ENCODE results near the gene MIOS. TPM values are rescaled to one million over a fixed set of nuclear protein-coding genes. Genes with fewer than 3 reads are reported as not detected.

The MIOS gene
- total and polyA plus RNA-seq, 9 of the 15 experiments (the other 6 are each of a cell fraction or from before 2014, with no cell fraction given): 7.8 to 47.8 (median 30.6) TPM

GRCh38 chr7:7614018-7614741 is 47.5 kb downstream of the MIOS start (continued):
- TF ChIP-seq, protein P1, sequence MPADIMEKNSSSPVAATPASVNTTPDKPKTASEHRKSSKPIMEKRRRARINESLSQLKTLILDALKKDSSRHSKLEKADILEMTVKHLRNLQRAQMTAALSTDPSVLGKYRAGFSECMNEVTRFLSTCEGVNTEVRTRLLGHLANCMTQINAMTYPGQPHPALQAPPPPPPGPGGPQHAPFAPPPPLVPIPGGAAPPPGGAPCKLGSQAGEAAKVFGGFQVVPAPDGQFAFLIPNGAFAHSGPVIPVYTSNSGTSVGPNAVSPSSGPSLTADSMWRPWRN (IDR thresholded peaks at IDR 0.05; ENCODE audit: low read depth): no peak
- TF ChIP-seq NFIC (IDR thresholded peaks at IDR 0.05) (peak; percentile 23; the same call in 1 of the 2 replicates), MEIS2 (IDR thresholded peaks at IDR 0.05; ENCODE audit: partially characterized antibody) (peak; percentile 97), CBFA2T3 (IDR thresholded peaks at IDR 0.05) (peak; percentile 72), DPF2 (IDR thresholded peaks at IDR 0.05) (peak; percentile 61), PML (IDR thresholded peaks at IDR 0.05; ENCODE audit: low read length) (no peak), GTF2F1 (IDR thresholded peaks at IDR 0.05; ENCODE audit: low read depth, low read length) (no peak), TSC22D4 (tag; IDR thresholded peaks at IDR 0.05) (no peak), HMGN3 (IDR thresholded peaks at IDR 0.05; ENCODE audit: borderline replicate concordance, extremely low read depth, insufficient read length, low read depth, low read length) (peak; percentile 9), CBX5 (IDR thresholded peaks at IDR 0.05; ENCODE audit: borderline replicate concordance, low read depth) (no peak), ARID3A (IDR thresholded peaks at IDR 0.05; ENCODE audit: borderline replicate concordance, low read depth, low read length) (0 out of 2 replicates have a peak, but pooled peaks have one; percentile 10), FOXM1 (IDR thresholded peaks at IDR 0.05; ENCODE audit: low read depth) (0 out of 2 replicates have a peak, but pooled peaks have one; percentile 11), FOXM1 (CRISPR knock-in tag; IDR thresholded peaks at IDR 0.05; ENCODE audit: low read depth) (no peak), ZNF644 (tag; IDR thresholded peaks at IDR 0.05; ENCODE audit: low read depth) (no peak), SRSF1 (IDR thresholded peaks at IDR 0.05; ENCODE audit: low read depth, low read length) (no peak), TEAD2 (tag; IDR thresholded peaks at IDR 0.05) (no peak), ZNF766 (CRISPR knock-in tag; conservative IDR thresholded peaks at IDR 0.05) (no peak), ESRRA (IDR thresholded peaks at IDR 0.05; ENCODE audit: borderline replicate concordance, low read depth) (peak; percentile 52), MTA2 (IDR thresholded peaks at IDR 0.05; ENCODE audit: low read depth) (no peak), PBX2 (CRISPR knock-in tag; IDR thresholded peaks at IDR 0.05; ENCODE audit: low read depth) (no peak; the same call in 1 of the 2 replicates), PBX2 (tag; conservative IDR thresholded peaks at IDR 0.05; ENCODE audit: low read depth) (peak; percentile 90), CBX8 (IDR thresholded peaks at IDR 0.05; ENCODE audit: borderline replicate concordance, extremely low read depth, low read depth, low read length, poor library complexity, severe bottlenecking) (no peak)
- TF ChIP-seq, protein P2, sequence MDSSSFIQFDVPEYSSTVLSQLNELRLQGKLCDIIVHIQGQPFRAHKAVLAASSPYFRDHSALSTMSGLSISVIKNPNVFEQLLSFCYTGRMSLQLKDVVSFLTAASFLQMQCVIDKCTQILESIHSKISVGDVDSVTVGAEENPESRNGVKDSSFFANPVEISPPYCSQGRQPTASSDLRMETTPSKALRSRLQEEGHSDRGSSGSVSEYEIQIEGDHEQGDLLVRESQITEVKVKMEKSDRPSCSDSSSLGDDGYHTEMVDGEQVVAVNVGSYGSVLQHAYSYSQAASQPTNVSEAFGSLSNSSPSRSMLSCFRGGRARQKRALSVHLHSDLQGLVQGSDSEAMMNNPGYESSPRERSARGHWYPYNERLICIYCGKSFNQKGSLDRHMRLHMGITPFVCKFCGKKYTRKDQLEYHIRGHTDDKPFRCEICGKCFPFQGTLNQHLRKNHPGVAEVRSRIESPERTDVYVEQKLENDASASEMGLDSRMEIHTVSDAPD (CRISPR knock-in tag; IDR thresholded peaks at IDR 0.05): no peak

Measured in K562 (cell line).